VCaP (cell line): ENCODE measurements around the gene GAS7.

Experiments used
- H3K27ac ChIP-seq: fragments of 450-650 bp; 2 replicates; pipeline ENCODE4 v1.5.1; 2017
- TF ChIP-seq, protein P1 (sequence below): fragments of 450-650 bp; conservative IDR thresholded peaks from 2 replicates; pipeline ENCODE4 v1.5.1; 2017; ENCODE audit warnings: mild to moderate bottlenecking, moderate library complexity

GAS7 gene

DNA sequence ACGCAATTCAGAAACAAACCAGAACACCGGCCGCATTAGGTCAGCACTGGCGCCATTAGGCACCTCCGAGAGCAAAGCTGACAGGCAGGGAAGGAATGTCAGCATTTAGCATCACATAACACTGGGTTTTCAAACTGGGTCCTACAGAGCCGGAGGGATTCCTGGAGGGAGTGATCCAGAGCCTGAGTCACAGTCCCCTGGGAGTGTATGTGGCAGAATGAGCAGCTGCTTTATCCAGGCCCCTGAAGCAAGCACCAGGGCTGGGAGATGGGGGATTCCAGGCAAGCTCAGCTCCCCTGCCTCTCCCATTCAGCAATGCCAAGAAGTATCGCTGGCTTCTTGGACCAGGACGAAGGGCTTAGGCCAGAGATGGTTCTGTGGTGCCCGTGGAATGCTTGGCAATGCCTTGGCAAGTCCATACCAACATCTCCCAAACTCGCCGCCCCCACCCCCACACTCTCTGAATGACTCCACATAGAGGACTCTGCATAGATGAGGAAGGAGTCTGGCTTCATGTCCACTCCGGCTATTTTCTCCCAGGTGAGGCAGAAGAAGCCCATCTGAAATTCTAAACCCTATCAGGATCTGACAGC, 20.4 kb downstream of the GAS7 start:
- no peak overlapping the region for H3K27ac ChIP-seq

DNA sequence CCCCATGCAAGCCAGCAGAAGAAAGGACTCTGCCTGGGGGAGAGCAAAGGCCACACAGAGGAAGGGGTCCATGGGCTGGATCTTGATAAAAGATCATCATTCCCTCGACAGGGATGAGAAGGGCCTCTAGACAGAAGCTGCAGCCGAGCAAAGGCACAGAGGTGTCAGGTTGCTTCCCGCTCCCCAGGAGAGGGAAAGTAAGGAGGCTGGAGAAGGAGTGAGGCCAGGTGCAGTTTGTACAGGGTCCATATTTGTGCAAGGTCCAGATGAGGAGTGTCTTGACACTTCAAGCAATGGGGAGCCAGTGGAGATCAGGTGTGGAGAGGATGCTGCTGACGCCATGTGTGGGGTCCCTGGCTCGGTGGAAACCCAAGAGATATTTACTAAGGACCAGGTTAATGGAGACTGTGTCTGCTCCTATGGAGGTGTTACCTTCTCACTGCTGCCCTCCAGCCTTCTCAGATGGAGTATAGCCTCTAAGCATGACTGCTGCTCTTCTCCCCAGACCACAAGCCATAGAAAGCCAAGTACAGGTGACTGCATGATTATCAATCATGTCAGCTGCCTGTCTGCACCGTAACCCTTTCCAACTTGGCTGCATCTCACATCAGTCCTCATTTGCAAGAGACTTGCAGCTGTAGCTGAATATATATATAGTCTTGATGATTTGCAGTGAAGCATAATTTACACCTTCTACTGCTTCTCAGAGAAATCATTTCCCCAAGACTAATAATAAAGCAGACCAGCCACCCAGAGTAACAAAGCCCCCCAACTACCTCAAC, 21.1 kb downstream of the GAS7 start:
- H3K27ac ChIP-seq = no peak overlapping the region
- TF ChIP-seq, protein P1, sequence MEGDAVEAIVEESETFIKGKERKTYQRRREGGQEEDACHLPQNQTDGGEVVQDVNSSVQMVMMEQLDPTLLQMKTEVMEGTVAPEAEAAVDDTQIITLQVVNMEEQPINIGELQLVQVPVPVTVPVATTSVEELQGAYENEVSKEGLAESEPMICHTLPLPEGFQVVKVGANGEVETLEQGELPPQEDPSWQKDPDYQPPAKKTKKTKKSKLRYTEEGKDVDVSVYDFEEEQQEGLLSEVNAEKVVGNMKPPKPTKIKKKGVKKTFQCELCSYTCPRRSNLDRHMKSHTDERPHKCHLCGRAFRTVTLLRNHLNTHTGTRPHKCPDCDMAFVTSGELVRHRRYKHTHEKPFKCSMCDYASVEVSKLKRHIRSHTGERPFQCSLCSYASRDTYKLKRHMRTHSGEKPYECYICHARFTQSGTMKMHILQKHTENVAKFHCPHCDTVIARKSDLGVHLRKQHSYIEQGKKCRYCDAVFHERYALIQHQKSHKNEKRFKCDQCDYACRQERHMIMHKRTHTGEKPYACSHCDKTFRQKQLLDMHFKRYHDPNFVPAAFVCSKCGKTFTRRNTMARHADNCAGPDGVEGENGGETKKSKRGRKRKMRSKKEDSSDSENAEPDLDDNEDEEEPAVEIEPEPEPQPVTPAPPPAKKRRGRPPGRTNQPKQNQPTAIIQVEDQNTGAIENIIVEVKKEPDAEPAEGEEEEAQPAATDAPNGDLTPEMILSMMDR = no peak

More for the DNA sequence above, 20.4 kb downstream of the GAS7 start:
- TF ChIP-seq, protein P1 = no peak

- H3K27ac ChIP-seq = no peak overlapping the region
- TF ChIP-seq, protein P1 = no peak
Observed at GRCh38 chr17:10173913-10174312, 24.5 kb downstream of the GAS7 start.

DNA sequence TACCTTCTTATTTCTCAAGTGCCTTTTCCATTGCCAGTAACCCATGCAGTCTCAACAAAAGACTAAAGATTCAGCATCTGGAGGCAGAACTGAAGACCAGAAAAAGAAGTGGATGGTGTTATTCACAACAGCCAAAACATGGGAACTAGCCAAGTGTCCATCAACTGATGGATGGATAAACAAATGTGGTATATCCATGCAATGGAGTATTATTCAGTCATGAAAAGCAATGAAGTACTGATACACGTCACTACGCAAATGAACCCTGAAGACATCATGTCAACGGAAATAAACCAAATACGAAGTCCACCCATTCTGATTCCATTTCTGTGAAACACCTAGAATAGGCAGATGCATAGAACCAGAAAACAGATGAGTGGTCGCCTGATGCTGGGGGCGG, 25.6 kb downstream of the GAS7 start:
- TF ChIP-seq, protein P1 = no peak
- H3K27ac ChIP-seq = no peak overlapping the region

DNA sequence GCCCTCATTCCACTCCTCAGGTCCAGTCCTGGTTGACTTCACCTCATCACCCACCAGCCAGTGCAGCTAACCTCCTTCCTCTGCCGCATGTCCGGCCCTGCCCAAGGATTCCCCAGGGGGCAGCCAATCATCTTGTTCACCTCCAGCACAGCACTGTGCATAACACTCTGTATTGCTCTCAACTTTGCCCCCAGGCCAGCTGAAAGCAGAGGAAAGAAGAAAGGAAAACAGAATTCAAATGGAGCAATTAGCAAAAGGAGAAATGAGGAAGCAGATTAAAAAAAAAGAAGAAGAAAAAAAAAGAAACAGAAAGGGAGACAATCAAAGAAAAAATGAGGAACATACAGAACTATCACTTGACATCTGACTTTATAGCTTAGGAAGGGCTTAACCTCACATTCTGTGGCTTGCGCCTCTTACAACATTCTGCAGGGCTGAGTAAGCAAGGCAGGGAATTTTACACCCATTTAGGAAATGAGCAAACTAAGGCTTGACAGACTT, 26.1 kb downstream of the GAS7 start:
- no peak overlapping the region for H3K27ac ChIP-seq
- TF ChIP-seq, protein P1 = no peak

DNA sequence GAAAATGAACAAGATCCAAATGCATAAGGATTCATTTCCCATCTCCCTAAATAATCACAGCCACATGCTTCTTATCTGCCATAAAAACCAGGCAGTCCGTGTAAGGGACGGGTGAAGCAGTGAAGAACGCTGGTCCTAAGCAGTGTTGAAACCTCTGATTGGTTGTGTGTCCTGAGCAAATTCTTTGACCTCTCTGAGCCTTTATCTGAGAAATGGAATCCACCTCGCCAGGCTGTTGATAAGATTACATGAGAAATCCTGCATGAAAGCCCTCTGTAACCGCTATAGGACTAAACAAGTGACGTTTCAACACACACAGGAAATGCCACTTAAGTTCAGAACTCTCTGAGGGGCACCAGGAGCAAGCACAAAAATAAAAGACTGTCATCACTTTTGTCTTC, 26.8 kb downstream of the GAS7 start:
- TF ChIP-seq, protein P1 = no peak
- H3K27ac ChIP-seq = no peak overlapping the region

DNA sequence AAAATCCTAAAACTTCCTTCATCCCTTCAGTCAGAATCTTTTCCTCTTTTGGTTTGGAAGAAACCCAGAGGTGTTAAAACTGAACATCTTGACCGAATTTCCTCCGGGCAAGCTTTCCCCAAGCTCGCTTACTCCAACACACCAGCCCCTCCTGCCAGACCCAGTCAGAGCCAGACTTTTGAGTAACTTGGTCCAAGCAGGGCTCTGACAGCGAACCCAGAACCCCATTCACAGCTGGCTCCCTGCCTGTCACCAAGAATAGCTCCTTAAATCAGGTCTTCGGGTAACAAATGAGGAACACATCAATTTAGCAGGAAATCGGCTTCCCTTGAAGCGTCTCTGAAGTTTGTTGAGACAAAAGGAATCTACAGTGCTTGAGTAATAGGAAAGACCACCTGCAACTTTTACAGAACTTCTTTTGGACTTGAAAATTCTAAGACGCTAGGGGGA, 27.3 kb downstream of the GAS7 start:
- TF ChIP-seq, protein P1 = no peak
- no peak overlapping the region for H3K27ac ChIP-seq
